Chondrocyte (in vitro differentiated cells): ENCODE data around the gene EIF2D. TPM values are rescaled to one million over a fixed set of nuclear protein-coding genes. Genes with fewer than 3 reads are reported as not detected.

Source experiments
- DNase-seq: peaks from one replicate; pipeline ENCODE4 v3.0.0; 2021; ENCODE audit warnings: mixed read lengths, low spot score
- H3K27ac Mint-ChIP-seq: one replicate; pipeline ENCODE4 v1.8.0; 2021; ENCODE audit warnings: mild to moderate bottlenecking, moderate library complexity, mixed read lengths; ENCODE audit not compliant: unreplicated experiment
- H3K27me3 Mint-ChIP-seq: 2 replicates; pipeline ENCODE4 v1.8.0; 2021; ENCODE audit warnings: low read depth, mixed read lengths
- H3K36me3 Mint-ChIP-seq: 2 replicates; pipeline ENCODE4 v1.8.0; 2021; ENCODE audit warnings: low read depth, mixed read lengths
- H3K4me1 Mint-ChIP-seq: 2 replicates; pipeline ENCODE4 v1.8.0; 2021; ENCODE audit warnings: low read depth, mild to moderate bottlenecking, mixed read lengths
- H3K4me3 Mint-ChIP-seq: one replicate; pipeline ENCODE4 v1.8.0; 2021; ENCODE audit warnings: mild to moderate bottlenecking, moderate library complexity, mixed read lengths; ENCODE audit not compliant: unreplicated experiment
- H3K9me3 Mint-ChIP-seq: 2 replicates; pipeline ENCODE4 v1.8.0; 2021; ENCODE audit warnings: low read depth, mixed read lengths
- CTCF ChIP-seq: fragments of 200-600 bp; sonication (generic); IDR thresholded peaks from 2 replicates; pipeline ENCODE4 v1.5.0; 2021; ENCODE audit warnings: antibody characterized with exemption, mild to moderate bottlenecking, moderate library complexity
- total RNA-seq: library from RNA; stranded (reverse); gene quantifications from 3 replicates; pipeline ENCODE4 v1.2.1, GENCODE V29; 2021

Gene EIF2D
- total RNA-seq, 1 donor from 2014 or later, result 33.9 TPM

GRCh38 chr1:206547104-206547503 lies 65.2 kb downstream of the EIF2D start:
- TF ChIP-seq CTCF, result no peak
- Mint-ChIP-seq H3K4me3 (no peak overlapping the region), H3K9me3 (no peaks in the 10 kb centered on the region), H3K36me3 (peaks cover 2% of the 10 kb centered on the region), H3K27ac (no peak overlapping the region), H3K4me1 (no peaks in the 10 kb centered on the region), H3K27me3 (peaks cover 37% of the 10 kb centered on the region)
- no peak for DNase-seq

- H3K27me3 Mint-ChIP-seq, result peaks cover 31% of the 10 kb centered on the region
- TF ChIP-seq CTCF, result no peak
- H3K4me1 Mint-ChIP-seq, result no peaks in the 10 kb centered on the region
- H3K9me3 Mint-ChIP-seq, result no peaks in the 10 kb centered on the region
- H3K36me3 Mint-ChIP-seq, result peaks cover 2% of the 10 kb centered on the region
- no peak overlapping the region for H3K27ac Mint-ChIP-seq
- DNase-seq, result no peak
- no peak overlapping the region for H3K4me3 Mint-ChIP-seq
These were observed 66.9 kb downstream of the EIF2D start for GRCh38 chr1:206545351-206545750.

- TF ChIP-seq CTCF, result peak; percentile 90
- Mint-ChIP-seq H3K36me3 (peaks cover 2% of the 10 kb centered on the region), H3K27ac (no peak overlapping the region), H3K4me1 (no peaks in the 10 kb centered on the region), H3K9me3 (no peaks in the 10 kb centered on the region), H3K27me3 (peaks cover 24% of the 10 kb centered on the region), H3K4me3 (no peak overlapping the region)
- peak; percentile 40 for DNase-seq
These were observed 67.6 kb downstream of the EIF2D start for GRCh38 chr1:206544562-206545257.

Other genes starting within 250 kb of the EIF2D start
- gene IKBKE, start 142.0 kb downstream of the EIF2D start, total RNA-seq, result 7.7 to 10.5 TPM (median 8.5 TPM) in 3 replicates
- gene RASSF5, start 104.9 kb downstream of the EIF2D start, total RNA-seq, result 0.12 to 0.36 TPM (median 0.27 TPM) in 3 replicates
- gene DYRK3, start 23.1 kb upstream of the EIF2D start, total RNA-seq, result 4.8 to 6.6 TPM (median 5.7 TPM) in 3 replicates
- gene MAPKAPK2, start 72.4 kb upstream of the EIF2D start, total RNA-seq, result 66.6 to 88.0 TPM (median 87.9 TPM) in 3 replicates
- not detected in 3 replicates for gene IL19, start 158.3 kb upstream of the EIF2D start, total RNA-seq
- not detected in 3 replicates for gene IL10, start 160.0 kb upstream of the EIF2D start, total RNA-seq